KMS-11 (cell line): Measurements from ENCODE around the gene EMC8.
A peak's percentile ranks its signal among the peaks of the same experiment; 100 is the strongest.

Experiments
- H2AFZ ChIP-seq: fragments of 200-600 bp; sonication (generic); 2 replicates; pipeline ENCODE4 v1.6.1; 2016; ENCODE audit warnings: antibody characterized with exemption, mixed run types, low read depth
- H3K27ac ChIP-seq: fragments of 200-600 bp; sonication (generic); 2 replicates; pipeline ENCODE4 v1.6.1; 2016; ENCODE audit warnings: mild to moderate bottlenecking, mixed run types
- H3K27me3 ChIP-seq: fragments of 200-600 bp; sonication (generic); 2 replicates; pipeline ENCODE4 v1.6.1; 2017; ENCODE audit warnings: mild to moderate bottlenecking, low read depth, mixed run types, moderate library complexity; ENCODE audit not compliant: insufficient read depth
- H3K36me3 ChIP-seq: fragments of 200-600 bp; sonication (generic); 2 replicates; pipeline ENCODE4 v1.6.1; 2017; ENCODE audit warnings: mild to moderate bottlenecking, mixed run types; ENCODE audit not compliant: insufficient read depth
- H3K4me1 ChIP-seq: fragments of 200-600 bp; sonication (generic); 2 replicates; pipeline ENCODE4 v1.6.1; 2016; ENCODE audit warnings: mild to moderate bottlenecking, low read depth, mixed run types; ENCODE audit not compliant: poor library complexity, severe bottlenecking
- H3K4me2 ChIP-seq: fragments of 200-600 bp; sonication (generic); 2 replicates; pipeline ENCODE4 v1.7.0; 2016; ENCODE audit warnings: mild to moderate bottlenecking, mixed run types
- H3K4me3 ChIP-seq: fragments of 200-600 bp; sonication (generic); IDR thresholded peaks from 2 replicates; pipeline ENCODE4 v1.6.1; 2017; ENCODE audit warnings: low read depth, low read length, mixed read lengths; ENCODE audit not compliant: insufficient read depth
- H3K79me2 ChIP-seq: fragments of 200-600 bp; sonication (generic); 2 replicates; pipeline ENCODE4 v1.6.1; 2016; ENCODE audit warnings: low read depth, mixed run types; ENCODE audit not compliant: insufficient read depth
- H3K9ac ChIP-seq: fragments of 200-600 bp; sonication (generic); 2 replicates; pipeline ENCODE4 v1.6.1; 2016; ENCODE audit warnings: mild to moderate bottlenecking, mixed run types
- H4K20me1 ChIP-seq: fragments of 200-600 bp; sonication (generic); 2 replicates; pipeline ENCODE4 v1.6.1; 2016; ENCODE audit warnings: mild to moderate bottlenecking, mixed run types; ENCODE audit not compliant: insufficient read depth
- CTCF ChIP-seq: fragments of 200-600 bp; sonication (generic); conservative IDR thresholded peaks from 2 replicates; pipeline ENCODE4 v1.6.1; 2017; ENCODE audit warnings: low read depth, mild to moderate bottlenecking, antibody characterized with exemption, low read length, moderate library complexity, mixed read lengths

Gene EMC8

GRCh38 chr16:85824161-85825135, 25.1 kb upstream of the EMC8 start:
- H3K79me2 ChIP-seq = no peaks in the 10 kb centered on the region
- H2AFZ ChIP-seq = no peak overlapping the region
- H3K27me3 ChIP-seq = peaks cover 47% of the 10 kb centered on the region
- no peaks in the 10 kb centered on the region for H4K20me1 ChIP-seq
- no peak for TF ChIP-seq CTCF
- no peak overlapping the region for H3K27ac ChIP-seq
- no peak overlapping the region for H3K4me2 ChIP-seq
- H3K4me3 ChIP-seq = no peak overlapping the region
- no peak overlapping the region for H3K9ac ChIP-seq
- no peaks in the 10 kb centered on the region for H3K36me3 ChIP-seq
- H3K4me1 ChIP-seq = no peaks in the 10 kb centered on the region

GRCh38 chr16:85823328-85823920, 24.1 kb upstream of the EMC8 start:
- no peak for TF ChIP-seq CTCF
- Histone ChIP-seq H2AFZ (no peak overlapping the region), H3K9ac (no peak overlapping the region), H3K27me3 (peaks cover 44% of the 10 kb centered on the region), H3K36me3 (no peaks in the 10 kb centered on the region), H3K27ac (no peak overlapping the region), H3K79me2 (no peaks in the 10 kb centered on the region), H4K20me1 (no peaks in the 10 kb centered on the region), H3K4me2 (no peak overlapping the region), H3K4me1 (no peaks in the 10 kb centered on the region), H3K4me3 (no peak overlapping the region)

GRCh38 chr16:85822145-85822544, 22.8 kb upstream of the EMC8 start:
- H3K36me3 ChIP-seq = no peaks in the 10 kb centered on the region
- no peak overlapping the region for H2AFZ ChIP-seq
- no peak for TF ChIP-seq CTCF
- no peaks in the 10 kb centered on the region for H3K4me1 ChIP-seq
- H3K4me3 ChIP-seq = no peak overlapping the region
- no peak overlapping the region for H3K4me2 ChIP-seq
- no peak overlapping the region for H3K9ac ChIP-seq
- peaks cover 38% of the 10 kb centered on the region for H3K27me3 ChIP-seq
- no peaks in the 10 kb centered on the region for H4K20me1 ChIP-seq
- H3K27ac ChIP-seq = no peak overlapping the region
- no peaks in the 10 kb centered on the region for H3K79me2 ChIP-seq

GRCh38 chr16:85821390-85822135, 22.2 kb upstream of the EMC8 start:
- TF ChIP-seq CTCF = peak; percentile 91
- no peaks in the 10 kb centered on the region for H3K4me1 ChIP-seq
- H3K27me3 ChIP-seq = peaks cover 32% of the 10 kb centered on the region
- H2AFZ ChIP-seq = no peak overlapping the region
- no peak overlapping the region for H3K4me3 ChIP-seq
- H3K4me2 ChIP-seq = no peak overlapping the region
- H3K36me3 ChIP-seq = no peaks in the 10 kb centered on the region
- H4K20me1 ChIP-seq = no peaks in the 10 kb centered on the region
- H3K79me2 ChIP-seq = no peaks in the 10 kb centered on the region
- no peak overlapping the region for H3K9ac ChIP-seq
- no peak overlapping the region for H3K27ac ChIP-seq
